Measurements from ENCODE around the gene SLC15A3. TPM values are rescaled to one million over a fixed set of nuclear protein-coding genes. Genes with fewer than 3 reads are reported as not detected.
"Not testable (repeated sequence)": the region's sequence is repeated elsewhere in the genome, so short reads cannot be mapped to it uniquely, and the experiment has no call there.

Gene SLC15A3
- polyA plus RNA-seq, 3 donors, result 6.0 to 43.4 (median 23.8) TPM

DNA sequence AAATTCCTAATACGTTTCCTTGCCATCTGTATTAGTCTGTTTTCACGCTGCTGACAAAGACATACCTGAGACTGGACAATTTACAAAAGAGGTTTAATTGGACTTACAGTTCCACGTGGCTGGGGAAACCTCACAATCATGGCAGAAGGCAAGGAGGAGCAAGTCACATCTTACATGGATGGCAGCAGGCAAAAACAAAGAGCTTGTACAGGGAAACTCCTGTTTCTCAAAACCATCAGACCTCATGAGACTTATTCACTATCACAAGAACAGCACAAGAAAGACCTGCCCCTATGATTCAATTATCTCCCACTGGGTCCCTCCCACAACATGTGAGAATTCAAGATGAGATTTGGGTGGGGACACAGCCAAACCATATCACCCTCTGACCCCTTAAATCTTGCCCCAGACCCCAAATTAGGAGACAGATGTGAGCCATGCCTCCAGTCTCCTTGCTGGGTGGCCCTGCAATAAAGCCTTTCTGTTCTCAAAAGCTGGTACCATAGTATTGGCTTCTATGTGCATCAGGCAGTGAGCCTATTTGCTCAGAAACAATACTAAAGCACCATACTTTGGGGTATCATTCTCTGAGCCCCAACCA, 42.2 kb downstream of the SLC15A3 start:
- not testable (repeated sequence) for H3K27ac ChIP-seq (ENCODE audit: low read depth, low read length)
- WGBS, 3 donors, result 56 to 72% (median 66%) methylated on average over 3 of the region's 3 CpGs

DNA sequence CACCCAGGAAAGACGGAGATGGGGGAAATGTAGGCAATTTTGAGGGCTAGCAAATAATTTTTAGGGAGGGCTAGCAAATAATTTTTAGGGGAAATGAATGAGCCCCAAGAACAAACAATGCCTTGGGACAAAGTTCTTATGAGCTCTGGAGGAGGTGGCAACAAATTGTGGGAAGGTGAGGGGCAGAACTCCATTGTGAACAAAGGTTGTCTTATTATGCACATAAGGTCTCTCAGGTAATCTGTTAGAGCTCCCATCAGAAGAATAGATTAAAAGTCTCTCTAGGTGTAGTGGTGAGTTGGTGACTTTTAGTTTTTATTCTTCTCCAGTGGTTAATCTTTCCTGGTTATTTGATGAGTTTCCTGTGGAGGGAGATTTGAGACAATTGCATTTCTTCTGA, 43.2 kb downstream of the SLC15A3 start:
- 28 to 71% (median 41%) methylated on average over 1 of the region's 1 CpG for WGBS, 3 donors

DNA sequence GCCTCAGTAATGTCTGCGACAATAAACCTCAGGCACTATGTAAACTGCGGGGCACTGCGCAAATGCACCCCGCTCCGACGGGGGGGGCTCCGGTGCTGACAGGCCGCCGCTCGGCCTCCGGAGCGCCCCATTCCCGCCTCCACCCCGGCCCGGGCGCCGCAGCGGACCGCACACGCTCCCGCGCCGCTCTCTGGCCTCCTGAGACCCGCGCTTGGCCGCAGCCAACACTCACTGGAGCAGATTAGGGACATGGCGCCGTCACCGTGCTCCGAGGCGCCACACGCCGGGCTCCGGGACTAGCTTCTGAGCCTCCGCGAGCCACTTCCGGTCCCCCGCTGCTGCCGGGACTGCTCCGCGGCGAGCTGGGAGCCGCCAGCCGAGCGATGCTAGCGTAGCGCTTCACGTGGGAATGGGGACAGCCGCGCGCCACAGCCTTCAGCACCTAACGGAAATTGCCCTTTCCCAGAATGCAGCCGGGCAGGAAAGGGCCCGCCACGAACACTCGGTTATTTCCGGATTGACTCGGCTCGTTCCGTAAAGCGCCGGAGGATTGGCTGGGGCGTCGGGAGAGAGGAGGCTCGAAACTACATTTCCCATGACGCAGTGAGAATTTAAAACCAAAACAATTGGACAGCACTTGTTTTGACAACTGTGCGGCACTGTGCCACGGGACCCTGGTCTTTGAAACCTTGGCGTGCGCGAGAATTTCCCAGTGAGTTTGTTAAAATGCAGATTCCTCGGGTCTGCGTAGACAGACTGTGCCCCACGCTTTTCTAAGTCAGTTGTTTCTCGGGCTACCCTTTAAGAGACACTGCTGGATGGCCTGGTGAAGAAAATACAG, 45.6 kb downstream of the SLC15A3 start, which contains the start of gene PRPF19:
Gene PRPF19, minus strand, starts transcription at position 454 of the 841 bp plus-strand sequence. Its CDS starts 203 bp downstream, at position 251.
- 0% methylated on average over 75 of the region's 75 CpGs for WGBS, 3 donors
- H3K27ac ChIP-seq (ENCODE audit: low read depth, low read length), result peak within 1 kb of the TSS; percentile 51

More for the DNA sequence above, 43.2 kb downstream of the SLC15A3 start:
- H3K27ac ChIP-seq (ENCODE audit: low read depth, low read length), result no peak overlapping the region

DNA sequence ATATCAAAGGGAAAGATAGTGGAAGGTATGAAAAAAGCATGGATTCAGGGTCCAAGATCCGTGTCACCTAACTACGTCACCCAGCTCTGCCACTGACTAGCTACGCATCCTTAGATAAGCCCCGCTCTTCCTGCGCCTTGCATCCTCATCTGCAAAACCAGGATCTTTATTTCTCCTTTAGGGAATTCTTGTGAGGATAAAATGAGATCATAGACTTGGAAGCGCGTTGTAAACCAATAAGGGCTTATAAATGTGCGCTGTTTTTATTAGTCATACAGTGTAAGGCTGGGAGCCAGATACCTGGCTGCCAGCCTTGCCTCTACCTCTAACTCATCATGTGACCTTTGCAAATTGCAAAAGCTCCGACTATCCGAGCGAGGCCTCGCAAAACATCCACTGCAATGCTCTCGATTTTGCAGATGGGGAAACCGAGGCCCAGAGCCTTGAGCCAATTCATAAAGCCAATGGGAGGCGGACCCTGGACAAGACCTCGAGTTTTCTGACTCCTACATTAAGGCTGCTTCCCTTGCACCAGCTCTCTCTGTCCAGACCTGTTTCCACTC, 46.3 kb downstream of the SLC15A3 start:
- WGBS, 3 donors, result 4 to 8% (median 5%) methylated on average over 16 of the region's 16 CpGs
- no peak overlapping the region for H3K27ac ChIP-seq (ENCODE audit: low read depth, low read length)

DNA sequence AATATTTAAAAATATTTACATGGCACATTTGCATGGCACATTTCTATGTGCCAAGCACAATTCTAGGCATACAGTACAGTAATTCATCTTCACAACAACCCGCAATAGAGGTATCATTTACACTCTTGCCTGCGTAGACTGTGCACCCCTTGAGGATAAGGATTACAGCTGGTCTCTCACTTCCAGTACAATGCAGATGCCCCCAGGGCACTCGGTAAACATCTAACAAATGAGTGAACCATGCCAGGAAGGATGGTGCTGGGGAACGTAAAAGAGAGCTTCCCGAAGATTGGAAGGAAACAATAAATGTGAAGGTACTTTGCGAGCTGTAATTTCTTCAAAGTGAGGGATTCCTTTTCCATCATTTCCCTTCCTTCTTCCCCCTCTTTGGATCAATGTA, 46.9 kb downstream of the SLC15A3 start:
- H3K27ac ChIP-seq (ENCODE audit: low read depth, low read length), result no peak overlapping the region
- WGBS, 3 donors, result 38 to 43% (median 41%) methylated on average over 6 of the region's 6 CpGs

DNA sequence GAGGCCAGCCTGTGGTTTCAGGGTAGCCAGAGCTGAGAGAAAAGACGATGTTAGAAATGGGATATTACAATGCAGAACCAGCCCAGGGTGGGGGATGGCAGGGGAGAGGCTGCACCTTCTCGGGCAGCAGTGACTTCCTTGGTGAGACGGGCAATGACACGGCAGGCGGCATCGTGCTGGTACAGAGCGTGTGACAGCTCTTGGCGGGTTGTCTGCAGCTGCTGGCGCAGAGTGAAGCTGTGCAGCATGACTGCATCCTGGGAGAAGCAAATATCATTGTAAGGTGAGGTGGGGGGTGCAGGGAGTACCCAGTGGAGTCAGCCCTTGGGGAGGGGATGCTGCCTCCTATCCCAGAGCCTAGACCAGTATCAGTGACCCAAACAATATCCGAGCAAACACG, 49.4 kb downstream of the SLC15A3 start:
- 88 to 91% (median 89%) methylated on average over 11 of the region's 11 CpGs for WGBS, 3 donors
- no peak overlapping the region for H3K27ac ChIP-seq (ENCODE audit: low read depth, low read length)

DNA sequence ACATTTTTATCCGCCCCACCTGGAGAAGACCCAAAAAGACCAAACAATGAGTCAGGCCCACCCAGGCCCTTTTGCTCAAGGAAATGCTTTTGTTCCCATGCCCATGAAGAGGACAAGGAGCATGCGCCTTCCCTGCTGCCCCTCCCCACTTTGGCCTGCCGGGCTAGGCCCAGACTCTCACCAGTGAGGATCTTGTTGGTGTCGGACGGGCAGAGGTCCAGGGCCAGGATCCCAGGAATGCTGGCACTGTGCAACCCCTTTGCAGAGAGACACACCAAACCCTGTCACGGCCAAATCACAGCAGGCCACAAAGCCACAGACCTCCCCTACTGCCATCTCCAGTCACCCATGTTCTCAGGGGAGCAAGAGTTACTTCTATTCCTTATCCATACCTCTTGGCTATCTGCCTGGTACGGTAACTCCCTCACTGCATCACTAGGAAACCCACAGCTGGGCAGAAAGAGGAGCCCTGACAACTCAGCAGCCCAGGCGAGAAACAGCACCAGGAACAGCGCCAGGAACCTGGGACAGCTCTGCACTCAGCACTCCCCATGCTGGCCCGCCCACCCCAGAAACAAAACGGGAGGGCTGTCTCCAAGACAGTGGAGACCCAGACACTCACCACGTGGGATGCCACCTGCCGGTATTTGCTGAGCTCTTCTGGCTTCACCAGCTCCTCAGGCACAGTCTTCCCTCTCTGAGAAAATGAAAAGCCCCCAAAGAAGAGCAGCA, 51.1 kb downstream of the SLC15A3 start:
- no peak overlapping the region for H3K27ac ChIP-seq (ENCODE audit: low read depth, low read length)
- 74 to 82% (median 80%) methylated on average over 13 of the region's 13 CpGs for WGBS, 3 donors

DNA sequence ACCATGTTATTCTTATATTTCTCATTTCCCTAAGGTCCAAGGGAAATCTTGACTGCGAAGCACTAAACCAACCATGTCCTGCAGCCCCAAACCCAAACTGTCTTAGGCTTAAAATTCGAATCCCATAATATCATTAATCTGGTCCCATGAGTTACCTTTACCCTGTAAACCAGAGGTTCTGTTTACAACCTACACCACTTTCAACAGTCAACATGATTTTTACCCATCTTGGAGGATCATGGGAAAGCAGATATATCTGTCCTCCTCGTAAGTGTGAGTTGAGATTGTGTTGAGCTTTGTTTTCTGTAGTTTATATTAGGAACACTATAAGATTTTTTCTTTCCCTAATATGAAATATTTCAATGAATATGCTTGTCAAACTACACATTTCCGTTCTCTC, 52.0 kb downstream of the SLC15A3 start:
- no peak overlapping the region for H3K27ac ChIP-seq (ENCODE audit: low read depth, low read length)
- WGBS, 3 donors, result 66 to 84% (median 76%) methylated on average over 4 of the region's 4 CpGs

DNA sequence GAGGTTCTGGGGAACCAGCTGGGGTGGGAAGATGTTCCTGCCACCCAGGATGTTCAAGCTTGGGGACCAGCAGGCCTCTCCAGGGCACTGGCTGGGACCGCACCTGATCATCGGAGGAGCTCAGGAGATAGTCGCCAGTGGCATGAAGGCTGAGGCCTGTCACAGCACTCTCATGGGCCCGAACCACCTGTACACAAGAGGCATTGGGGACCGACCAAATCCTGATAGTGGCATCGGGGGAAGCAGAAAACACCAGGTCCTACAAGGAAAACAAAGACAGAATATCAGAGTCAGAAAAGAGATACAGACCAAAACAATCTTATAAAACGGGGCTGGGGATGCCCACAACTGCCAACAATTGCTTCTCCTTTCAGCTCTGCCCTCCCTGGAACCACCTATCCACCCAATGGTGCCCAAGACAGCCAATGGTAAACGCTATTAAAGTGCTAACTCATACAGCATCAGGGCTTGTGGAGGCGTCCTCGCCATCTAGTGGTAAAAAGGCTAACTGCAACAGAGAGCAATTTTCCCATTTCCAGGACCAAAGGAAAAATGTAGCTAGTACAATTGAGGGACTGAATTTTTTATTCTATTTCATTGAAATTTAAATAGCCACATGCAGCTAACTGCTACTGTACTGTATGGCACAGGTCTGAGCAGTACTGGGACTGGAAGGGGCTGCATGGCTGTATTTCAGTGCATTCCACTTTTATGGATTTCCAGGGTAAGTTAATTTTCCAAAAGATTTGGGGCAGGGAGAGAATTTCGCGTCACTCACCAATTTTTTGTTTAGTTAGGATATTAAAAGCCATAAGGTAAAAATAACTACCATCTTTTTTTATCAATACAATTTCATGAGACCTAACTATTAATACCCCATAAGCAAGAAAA, 52.7 kb downstream of the SLC15A3 start:
- H3K27ac ChIP-seq (ENCODE audit: low read depth, low read length), result no peak overlapping the region
- WGBS, 3 donors, result 60 to 64% (median 61%) methylated on average over 12 of the region's 12 CpGs

DNA sequence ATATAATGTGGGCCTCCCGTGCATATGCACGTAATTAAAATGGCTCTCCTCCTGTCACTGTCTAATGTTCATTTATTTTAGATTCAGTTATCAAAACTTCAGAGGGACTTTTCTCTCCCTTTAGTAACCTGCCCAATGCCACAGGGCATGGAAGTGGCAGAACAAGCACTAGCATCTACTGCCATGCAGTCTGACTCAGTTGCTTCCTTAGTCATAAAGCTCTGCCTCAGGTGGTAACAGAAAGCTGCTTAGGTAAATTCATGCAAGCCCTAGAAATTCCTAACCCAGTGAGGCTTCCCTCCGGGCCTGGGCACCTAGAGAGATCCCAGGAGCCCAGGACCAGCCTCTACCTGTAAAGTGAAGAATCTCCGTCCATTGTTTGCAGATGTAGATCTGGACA, 54.5 kb downstream of the SLC15A3 start:
- WGBS, 3 donors, result 86 to 94% (median 93%) methylated on average over 4 of the region's 4 CpGs
- H3K27ac ChIP-seq (ENCODE audit: low read depth, low read length), result no peak overlapping the region

DNA sequence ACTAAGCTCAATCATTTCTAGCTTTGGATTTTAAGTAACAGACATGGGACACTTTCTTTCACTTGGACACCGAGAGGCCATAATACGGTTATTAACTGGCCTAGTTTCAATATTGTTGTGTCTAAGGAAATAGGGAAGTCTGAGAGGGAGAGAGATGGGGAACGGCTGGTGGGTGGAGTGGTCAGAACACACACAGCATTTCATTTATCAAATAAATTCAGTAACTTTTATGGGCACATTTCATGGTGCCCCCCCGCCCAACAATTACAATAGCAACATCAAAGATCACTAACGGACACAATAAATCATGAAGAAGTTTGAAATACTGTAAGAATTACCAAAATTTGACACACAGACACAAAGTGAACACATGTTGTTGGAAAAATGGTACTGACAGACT, 56.3 kb downstream of the SLC15A3 start:
- no peak overlapping the region for H3K27ac ChIP-seq (ENCODE audit: low read depth, low read length)
- WGBS, 3 donors, result 79 to 94% (median 79%) methylated on average over 5 of the region's 5 CpGs

DNA sequence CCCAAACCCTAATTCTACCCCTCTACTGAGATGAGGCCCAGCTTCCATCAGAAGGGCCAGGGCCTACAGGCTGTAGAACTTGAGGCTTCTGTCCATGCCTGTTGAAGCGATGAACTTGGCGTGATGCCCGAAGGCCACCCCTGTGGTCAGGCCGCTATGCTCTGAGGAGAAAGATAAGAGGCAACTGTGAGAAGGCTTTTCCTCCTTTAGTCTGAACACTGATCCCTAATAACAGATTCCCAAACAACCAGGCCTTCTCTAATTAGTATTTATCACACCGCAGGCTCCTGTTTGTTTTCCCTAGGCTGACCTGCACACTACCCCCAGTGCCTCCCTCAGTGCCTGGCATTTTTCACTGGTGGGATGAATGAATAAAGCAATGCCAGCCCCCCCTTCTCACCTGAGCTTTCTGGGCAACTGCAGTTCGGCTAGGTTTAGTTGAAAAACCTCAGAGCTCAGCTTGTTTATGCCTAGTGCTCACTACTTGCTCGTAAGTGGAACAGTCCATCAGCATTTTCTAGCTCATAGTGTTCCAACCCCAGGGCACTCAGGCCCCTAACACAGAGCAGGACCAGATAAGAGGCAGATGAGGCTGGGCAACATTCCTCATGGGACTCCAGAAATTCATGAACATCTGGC, 60.8 kb downstream of the SLC15A3 start:
- no peak overlapping the region for H3K27ac ChIP-seq (ENCODE audit: low read depth, low read length)
- WGBS, 3 donors, result 61 to 78% (median 73%) methylated on average over 7 of the region's 7 CpGs

DNA sequence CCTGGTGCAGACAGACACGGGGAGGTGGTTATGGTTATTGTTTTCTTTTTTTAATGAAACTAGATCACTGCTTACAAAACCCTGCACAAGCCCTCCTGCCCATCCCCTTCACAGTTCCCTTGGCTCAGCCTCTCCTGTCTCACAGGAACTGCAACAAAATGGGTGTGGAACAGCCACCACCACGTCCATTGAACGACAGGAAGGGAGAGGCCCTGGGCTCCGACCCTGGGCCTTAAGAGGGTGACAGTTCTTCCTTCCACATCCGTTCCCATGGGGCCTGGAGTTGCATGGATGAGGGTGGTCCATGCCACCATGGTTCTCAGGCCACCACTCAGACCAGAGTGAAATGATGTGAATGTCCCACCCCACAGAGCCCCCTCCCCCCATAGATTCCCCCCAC, 61.3 kb downstream of the SLC15A3 start:
- no peak overlapping the region for H3K27ac ChIP-seq (ENCODE audit: low read depth, low read length)
- WGBS, 3 donors, result 36 to 79% (median 36%) methylated on average over 5 of the region's 5 CpGs

DNA sequence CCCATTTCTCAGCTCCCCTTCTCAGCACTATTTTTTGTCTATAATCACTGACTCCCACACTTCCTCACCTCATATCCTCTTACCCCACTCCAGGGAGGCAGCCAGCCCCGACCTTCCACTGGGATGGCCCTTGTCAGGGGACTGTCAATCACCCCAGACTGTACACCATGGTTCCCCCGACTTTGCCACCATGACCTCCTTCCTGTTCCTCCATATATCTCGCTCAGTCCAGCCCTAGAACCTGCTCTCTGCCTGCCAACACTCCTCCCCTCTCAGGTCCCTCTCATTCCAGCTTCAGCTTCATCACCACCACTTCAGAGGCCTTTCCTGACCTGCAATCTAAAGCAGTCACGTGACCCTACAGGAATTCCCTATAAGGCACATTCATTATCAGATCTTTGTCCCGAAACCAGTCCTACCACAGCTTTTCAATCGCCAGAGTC, 62.1 kb downstream of the SLC15A3 start:
- 45 to 61% (median 58%) methylated on average over 6 of the region's 6 CpGs for WGBS, 3 donors
- no peak overlapping the region for H3K27ac ChIP-seq (ENCODE audit: low read depth, low read length)

DNA sequence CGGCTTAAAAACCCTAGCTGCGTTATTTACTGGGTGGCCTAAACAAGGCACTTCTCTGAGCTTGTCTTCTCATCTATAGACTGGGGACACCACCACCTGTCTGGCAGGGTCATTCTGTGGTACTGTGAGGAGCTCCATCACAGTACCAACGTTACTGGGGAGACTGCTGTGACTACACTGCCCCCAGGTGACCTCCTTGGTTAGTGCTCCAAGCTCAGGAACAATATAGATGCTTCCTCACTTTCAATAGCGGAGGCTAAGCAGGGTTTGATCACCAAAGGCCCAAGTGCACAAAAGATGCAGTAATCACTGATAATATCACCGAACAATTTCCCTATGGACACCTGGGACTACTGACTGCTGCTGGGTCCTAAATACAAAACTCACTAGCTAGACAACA, 64.4 kb downstream of the SLC15A3 start:
- H3K27ac ChIP-seq (ENCODE audit: low read depth, low read length), result no peak overlapping the region
- WGBS, 3 donors, result 54 to 60% (median 55%) methylated on average over 5 of the region's 5 CpGs
